ENCODE measurements around the gene ZC3H18. TPM values are rescaled to one million over a fixed set of nuclear protein-coding genes. Genes with fewer than 3 reads are reported as not detected.

Gene ZC3H18
- polyA plus RNA-seq, 6 donors from 2014 or later: 2.5 to 21.7 (median 9.0) TPM

- no peak for ATAC-seq (ENCODE audit: low read depth in 2 of 2)
- no peak for DNase-seq
- H3K27ac Mint-ChIP-seq: no peak overlapping the region
Observed at GRCh38 chr16:88560714-88561484, 9.3 kb upstream of the ZC3H18 start.

DNA sequence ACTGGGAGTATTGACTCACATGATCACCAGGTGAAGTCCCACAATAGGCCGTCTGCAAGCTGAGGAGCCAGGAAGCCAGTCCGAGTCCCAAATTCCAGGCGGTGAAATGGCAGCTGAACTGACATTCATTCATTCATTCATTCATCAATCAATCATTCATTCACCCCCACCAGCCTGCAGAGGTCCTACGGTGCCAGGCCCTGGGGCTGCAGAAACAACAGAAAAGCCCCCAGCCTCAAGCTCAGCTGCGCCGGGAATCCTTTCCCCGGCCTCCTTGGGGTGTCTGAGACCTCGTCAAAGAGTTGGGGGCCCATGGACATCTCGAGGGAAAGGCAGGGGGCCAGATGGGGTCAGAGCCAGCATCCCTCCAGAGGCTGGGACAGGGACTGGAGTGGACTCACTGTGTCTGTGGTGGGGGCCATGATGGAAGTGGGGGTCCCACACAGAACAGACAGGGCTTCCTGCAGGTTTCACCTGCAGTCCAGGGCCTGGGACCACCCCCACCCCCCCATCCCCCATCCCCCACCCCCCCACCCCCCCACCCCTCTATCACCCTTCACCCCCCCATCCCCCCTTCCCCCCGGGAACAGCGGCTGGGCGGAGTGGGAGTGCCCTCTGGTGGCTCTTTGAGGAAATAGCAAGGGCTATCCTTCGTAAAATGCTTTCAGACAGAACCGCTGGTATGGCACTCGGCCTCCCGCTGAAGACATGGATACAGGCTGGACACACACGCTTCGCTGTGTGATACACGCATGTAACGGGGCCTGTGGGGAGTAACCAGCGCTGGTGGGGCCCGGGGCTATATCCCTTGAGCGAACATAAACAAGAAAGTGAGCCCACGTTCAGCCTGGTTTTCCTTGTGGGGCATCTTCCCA is 8.5 kb upstream of the ZC3H18 start:
- peak overlapping the region in 2 of 8 donors; percentile 16 to 73 for H3K4me3 Mint-ChIP-seq
- peaks cover 0 to under 1% of the 10 kb centered on the region in 2 donors for H3K36me3 Mint-ChIP-seq
- H3K27ac Mint-ChIP-seq: peak overlapping the region in 1 of 6 donors; percentile 33
- DNase-seq (peak; percentile 47), ATAC-seq (ENCODE audit: low read depth in 2 of 2) (peak in 1 of 2 donors; percentile 65)
- peaks cover 5 to 8% (median 7%) of the 10 kb centered on the region in 3 donors for H3K4me1 Mint-ChIP-seq
- no peaks in the 10 kb centered on the region for H3K9me3 Mint-ChIP-seq
- H3K27me3 Mint-ChIP-seq: peaks cover 4 to 29% (median 8%) of the 10 kb centered on the region in 3 donors

More at GRCh38 chr16:88560714-88561484, 9.3 kb upstream of the ZC3H18 start:
- Mint-ChIP-seq H3K27me3 (peaks cover 4 to 37% (median 17%) of the 10 kb centered on the region in 3 donors), H3K4me1 (peaks cover 5 to 10% (median 7%) of the 10 kb centered on the region in 3 donors), H3K36me3 (peaks cover 0 to 8% of the 10 kb centered on the region in 2 donors), H3K9me3 (peaks cover 0 to 4% (median 3%) of the 10 kb centered on the region in 7 donors), H3K4me3 (no peak overlapping the region)

DNA sequence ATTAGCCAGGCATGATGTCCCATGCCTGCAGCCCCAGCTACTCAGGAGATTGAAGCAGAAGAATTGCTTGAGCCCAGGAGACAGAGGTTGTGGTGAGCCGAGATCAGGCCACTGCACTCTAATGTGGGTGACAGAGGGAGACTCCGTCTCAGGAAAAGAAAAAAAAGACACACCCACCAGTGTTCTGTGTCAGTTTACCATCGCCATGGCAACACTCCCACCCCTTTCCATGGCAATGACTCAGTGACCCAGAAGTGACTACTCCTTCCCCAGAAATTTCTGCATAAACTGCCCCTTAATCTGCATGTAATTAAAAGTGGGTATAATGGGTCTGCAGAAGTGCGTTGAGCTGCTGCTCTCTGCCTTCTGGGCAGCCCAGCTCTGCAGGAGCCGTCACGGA is 4.0 kb upstream of the ZC3H18 start:
- Mint-ChIP-seq H3K27ac (no peak overlapping the region), H3K9me3 (no peaks in the 10 kb centered on the region), H3K4me1 (peaks cover 6 to 15% (median 12%) of the 10 kb centered on the region in 3 donors), H3K27me3 (peaks cover 0 to 5% (median 0%) of the 10 kb centered on the region in 3 donors), H3K36me3 (no peaks in the 10 kb centered on the region), H3K4me3 (no peak overlapping the region)
- no peak for ATAC-seq (ENCODE audit: low read depth in 2 of 2)
- no peak for DNase-seq

DNA sequence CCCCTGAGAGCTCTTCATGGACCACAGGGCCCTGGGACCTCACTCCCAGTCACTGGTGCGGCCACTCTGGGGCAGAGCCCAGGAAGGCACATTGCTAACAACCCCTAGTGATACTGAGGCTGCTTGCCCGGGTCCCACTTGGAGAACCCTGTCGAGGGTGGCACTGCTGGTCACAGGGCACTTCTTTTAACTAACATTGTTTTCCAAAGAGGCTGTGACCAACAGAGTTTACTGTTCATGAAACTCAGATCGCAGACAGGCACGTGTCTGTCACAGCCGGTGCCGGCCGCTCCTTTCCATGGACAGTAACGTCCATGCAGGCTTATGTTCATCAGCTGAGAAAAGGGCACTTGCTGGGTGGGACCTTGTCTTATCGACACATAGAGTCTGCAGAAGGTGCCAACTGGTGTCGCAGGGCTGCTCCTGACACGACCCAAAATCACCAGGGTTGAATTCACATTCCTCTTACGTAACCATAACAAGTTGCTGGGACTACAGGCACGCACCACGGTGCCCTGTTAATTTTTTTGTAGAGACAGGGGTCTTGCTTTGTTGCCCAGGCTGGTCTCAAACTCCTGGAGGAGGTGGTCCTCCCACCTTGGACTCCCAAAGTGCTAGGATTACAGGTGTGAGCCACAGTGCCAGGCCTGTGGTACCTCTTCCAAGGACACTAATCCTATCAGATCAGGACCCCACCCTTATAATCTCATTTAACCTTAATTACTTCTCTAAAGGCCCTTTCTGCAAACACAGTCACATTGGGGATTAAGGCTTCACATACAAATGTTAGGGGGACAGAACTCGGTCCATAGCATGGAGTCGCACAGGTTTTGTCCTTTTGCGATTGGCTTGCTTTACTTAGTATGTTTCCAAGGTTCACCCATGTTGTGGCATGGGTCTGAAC is 1.2 kb upstream of the ZC3H18 start:
- no peaks in the 10 kb centered on the region for H3K36me3 Mint-ChIP-seq
- H3K4me1 Mint-ChIP-seq: peaks cover 12 to 35% (median 17%) of the 10 kb centered on the region in 3 donors
- peak overlapping the region in 5 of 6 donors; percentile 54 to 90 (median 85) for H3K27ac Mint-ChIP-seq

GRCh38 chr16:88569614-88569984 is 604 bp upstream of the ZC3H18 start:
- Mint-ChIP-seq H3K9me3 (no peaks in the 10 kb centered on the region), H3K4me3 (peak overlapping the region; percentile 82 to 94 (median 87)), H3K27me3 (no peaks in the 10 kb centered on the region), H3K27ac (peak overlapping the region; percentile 54 to 90 (median 86)), H3K4me1 (peaks cover 12 to 35% (median 18%) of the 10 kb centered on the region in 3 donors), H3K36me3 (no peaks in the 10 kb centered on the region)
- ATAC-seq (ENCODE audit: low read depth in 2 of 2) (peak; percentile 22 to 30), DNase-seq (no peak)

More for the DNA sequence above, 1.2 kb upstream of the ZC3H18 start:
- Mint-ChIP-seq H3K9me3 (no peaks in the 10 kb centered on the region), H3K27me3 (no peaks in the 10 kb centered on the region), H3K4me3 (peak overlapping the region; percentile 82 to 94 (median 87))
- DNase-seq: no peak
- no peak for ATAC-seq (ENCODE audit: low read depth in 2 of 2)

- peaks cover 12 to 38% (median 18%) of the 10 kb centered on the region in 3 donors for H3K4me1 Mint-ChIP-seq
- ATAC-seq (ENCODE audit: low read depth in 2 of 2) (peak; percentile 35 to 42), DNase-seq (no peak)
- no peaks in the 10 kb centered on the region for H3K36me3 Mint-ChIP-seq
- no peaks in the 10 kb centered on the region for H3K9me3 Mint-ChIP-seq
- no peaks in the 10 kb centered on the region for H3K27me3 Mint-ChIP-seq
- H3K27ac Mint-ChIP-seq: peak overlapping the region; percentile 56 to 90 (median 80)
- peak overlapping the region; percentile 78 to 93 (median 87) for H3K4me3 Mint-ChIP-seq
Observed at GRCh38 chr16:88570691-88571092, 489 bp downstream of the ZC3H18 start.

- no peak for ATAC-seq (ENCODE audit: low read depth in 2 of 2)
Observed at GRCh38 chr16:88575251-88575650, 5.0 kb downstream of the ZC3H18 start.

DNA sequence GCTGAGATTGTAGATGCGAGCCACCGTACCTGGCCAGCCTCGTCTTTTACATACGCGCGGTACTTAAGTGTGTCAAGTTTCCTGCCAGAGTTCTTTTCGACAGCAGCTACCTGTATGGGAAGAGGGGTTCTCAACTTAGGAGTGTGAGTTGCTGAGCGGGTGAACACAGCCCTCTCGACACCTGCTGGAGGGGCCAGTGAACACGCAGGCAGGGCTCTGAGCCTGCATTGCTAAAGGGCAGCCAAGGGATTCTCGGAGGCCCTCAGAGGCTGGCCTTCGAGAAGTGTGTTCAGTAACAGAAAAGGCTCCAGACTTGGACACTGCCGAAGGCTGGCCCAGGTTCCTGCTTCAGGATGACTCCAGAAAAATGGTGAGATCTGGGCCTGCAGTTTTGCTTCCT is 6.1 kb downstream of the ZC3H18 start:
- H3K27ac Mint-ChIP-seq: no peak overlapping the region
- DNase-seq (no peak), ATAC-seq (ENCODE audit: low read depth in 2 of 2) (no peak)
- H3K4me3 Mint-ChIP-seq: peak overlapping the region in 1 of 8 donors; percentile 12
- no peaks in the 10 kb centered on the region for H3K9me3 Mint-ChIP-seq
- peaks cover 19 to 62% (median 48%) of the 10 kb centered on the region in 3 donors for H3K4me1 Mint-ChIP-seq
- H3K36me3 Mint-ChIP-seq: peaks cover 4 to 17% of the 10 kb centered on the region in 2 donors
- H3K27me3 Mint-ChIP-seq: no peaks in the 10 kb centered on the region

More at GRCh38 chr16:88575251-88575650, 5.0 kb downstream of the ZC3H18 start:
- no peaks in the 10 kb centered on the region for H3K9me3 Mint-ChIP-seq
- DNase-seq: no peak
- H3K27me3 Mint-ChIP-seq: no peaks in the 10 kb centered on the region
- peaks cover 4 to 17% of the 10 kb centered on the region in 2 donors for H3K36me3 Mint-ChIP-seq
- H3K4me3 Mint-ChIP-seq: no peak overlapping the region
- peaks cover 22 to 60% (median 38%) of the 10 kb centered on the region in 3 donors for H3K4me1 Mint-ChIP-seq
- no peak overlapping the region for H3K27ac Mint-ChIP-seq

DNA sequence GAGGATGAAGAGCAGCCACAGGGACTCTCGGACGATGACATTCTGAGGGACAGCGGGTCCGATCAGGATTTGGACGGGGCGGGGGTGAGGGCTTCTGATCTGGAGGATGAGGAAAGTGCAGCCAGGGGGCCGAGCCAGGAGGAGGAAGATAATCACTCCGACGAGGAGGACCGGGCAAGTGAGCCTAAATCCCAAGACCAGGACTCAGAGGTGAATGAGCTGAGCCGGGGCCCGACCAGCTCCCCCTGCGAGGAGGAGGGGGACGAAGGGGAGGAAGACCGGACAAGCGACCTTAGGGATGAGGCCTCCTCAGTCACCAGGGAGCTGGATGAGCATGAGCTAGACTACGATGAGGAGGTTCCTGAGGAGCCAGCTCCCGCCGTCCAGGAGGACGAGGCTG is 7.0 kb downstream of the ZC3H18 start:
- H3K9me3 Mint-ChIP-seq: no peaks in the 10 kb centered on the region
- DNase-seq: no peak
- H3K36me3 Mint-ChIP-seq: peaks cover 4 to 17% of the 10 kb centered on the region in 2 donors
- H3K4me3 Mint-ChIP-seq: no peak overlapping the region
- ATAC-seq (ENCODE audit: low read depth in 2 of 2): no peak
- no peaks in the 10 kb centered on the region for H3K27me3 Mint-ChIP-seq
- H3K27ac Mint-ChIP-seq: peak overlapping the region in 1 of 6 donors; percentile 57
- H3K4me1 Mint-ChIP-seq: peaks cover 13 to 54% (median 47%) of the 10 kb centered on the region in 3 donors

DNA sequence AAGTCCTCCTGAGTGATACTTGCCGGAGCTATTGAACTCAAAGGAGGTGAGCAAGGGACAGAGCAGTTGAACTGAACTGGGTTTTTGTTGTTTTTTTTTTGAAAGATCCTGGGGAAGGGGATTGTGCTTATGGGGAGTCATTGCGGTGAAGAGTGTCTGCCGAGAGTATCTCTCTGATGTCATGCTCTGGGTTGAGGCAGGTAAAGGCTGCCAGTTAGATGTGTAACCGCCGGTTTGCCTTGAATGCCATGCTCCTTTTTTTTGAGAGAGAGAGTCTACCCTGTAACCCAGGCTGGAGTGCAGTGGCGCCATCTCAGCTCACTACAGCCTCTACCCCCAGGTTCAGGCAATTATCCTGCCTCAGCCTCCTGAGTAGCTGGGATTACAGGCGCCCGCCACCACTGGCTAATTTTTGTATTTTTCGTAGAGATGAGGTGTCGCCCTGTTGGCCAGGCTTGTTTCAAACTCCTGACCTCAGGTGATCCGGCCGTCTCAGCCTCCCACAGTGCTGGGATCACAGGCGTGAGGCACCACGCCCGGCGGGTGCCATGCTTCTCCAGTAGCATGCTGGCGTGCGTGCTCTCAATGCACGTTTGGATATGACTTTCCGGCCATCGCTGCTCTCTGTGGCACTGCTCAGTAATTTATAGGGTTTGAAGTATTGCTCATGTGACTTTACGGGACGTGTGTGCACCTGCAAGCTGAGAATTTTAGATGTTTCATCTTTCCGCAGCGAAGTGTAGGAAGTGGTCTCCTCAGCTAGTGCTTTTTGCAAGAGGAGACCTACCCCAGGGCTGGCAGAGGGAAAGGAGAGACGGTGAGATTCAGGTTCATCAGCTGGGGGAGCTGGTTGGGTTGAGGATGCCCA is 8.5 kb downstream of the ZC3H18 start:
- Mint-ChIP-seq H3K9me3 (no peaks in the 10 kb centered on the region), H3K4me3 (no peak overlapping the region), H3K36me3 (peaks cover 4 to 17% of the 10 kb centered on the region in 2 donors), H3K4me1 (peaks cover 10 to 43% (median 42%) of the 10 kb centered on the region in 3 donors), H3K27me3 (no peaks in the 10 kb centered on the region), H3K27ac (no peak overlapping the region)
- ATAC-seq (ENCODE audit: low read depth in 2 of 2): no peak
- DNase-seq: no peak

- no peak overlapping the region for H3K4me3 Mint-ChIP-seq
- H3K4me1 Mint-ChIP-seq: peaks cover 15 to 45% (median 43%) of the 10 kb centered on the region in 3 donors
- no peak overlapping the region for H3K27ac Mint-ChIP-seq
- no peak for ATAC-seq (ENCODE audit: low read depth in 2 of 2)
- H3K36me3 Mint-ChIP-seq: peaks cover 4 to 17% of the 10 kb centered on the region in 2 donors
- no peaks in the 10 kb centered on the region for H3K9me3 Mint-ChIP-seq
- no peak for DNase-seq
- H3K27me3 Mint-ChIP-seq: no peaks in the 10 kb centered on the region
Observed at GRCh38 chr16:88580371-88580770, 10.2 kb downstream of the ZC3H18 start.

DNA sequence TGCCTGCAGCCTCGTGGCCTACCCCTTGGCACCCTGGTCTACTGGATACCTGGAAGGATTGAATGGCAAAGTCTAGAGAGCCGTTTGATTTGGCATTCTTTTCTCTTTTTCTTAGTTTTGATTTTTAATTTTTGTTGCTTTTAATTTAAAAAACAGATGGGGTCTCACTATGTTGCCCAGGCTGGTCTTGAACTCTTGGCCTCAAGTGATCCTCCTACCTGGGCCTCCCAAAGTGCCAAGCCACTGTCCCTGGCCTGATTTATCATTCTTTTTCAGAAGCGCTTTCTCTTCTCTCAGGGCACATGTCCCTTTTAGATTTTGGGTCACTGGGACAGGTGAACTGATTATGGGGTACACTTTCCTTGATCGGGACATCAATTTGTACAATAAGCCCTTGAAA is 10.8 kb downstream of the ZC3H18 start:
- H3K36me3 Mint-ChIP-seq: peaks cover 4 to 17% of the 10 kb centered on the region in 2 donors
- peaks cover 19 to 50% (median 43%) of the 10 kb centered on the region in 3 donors for H3K4me1 Mint-ChIP-seq
- no peaks in the 10 kb centered on the region for H3K9me3 Mint-ChIP-seq
- no peaks in the 10 kb centered on the region for H3K27me3 Mint-ChIP-seq
- H3K27ac Mint-ChIP-seq: peak overlapping the region in 1 of 6 donors; percentile 51
- ATAC-seq (ENCODE audit: low read depth in 2 of 2) (no peak), DNase-seq (no peak)
- H3K4me3 Mint-ChIP-seq: no peak overlapping the region

All from naive B cell (primary cell).